PFSK-1 (cell line): ENCODE measurements around the gene TMEM132E.

Experiments used
- POLR2AphosphoS5 ChIP-seq: IDR thresholded peaks from 2 replicates; pipeline ENCODE4 v1.6.1; 2012; ENCODE audit warnings: low read depth, mild to moderate bottlenecking, control low read depth, low read length, moderate library complexity
- TAF1 ChIP-seq: IDR thresholded peaks from 2 replicates; pipeline ENCODE4 v1.6.1; 2012; ENCODE audit warnings: low read length, control low read depth, borderline replicate concordance; ENCODE audit not compliant: insufficient read depth
- TF ChIP-seq, protein P1 (sequence below), 2 experiments: IDR thresholded peaks; 2 replicates each; pipeline versions ENCODE4 v1.6.1 to v1.8.0; 2011 to 2012; ENCODE audit warnings: low read depth in 2 of 2, low read length in 2 of 2, control low read depth in 1 of 2, inconsistent platforms in 1 of 2, mild to moderate bottlenecking in 1 of 2, moderate library complexity in 1 of 2; ENCODE audit not compliant: insufficient read depth in 1 of 2

DNA sequence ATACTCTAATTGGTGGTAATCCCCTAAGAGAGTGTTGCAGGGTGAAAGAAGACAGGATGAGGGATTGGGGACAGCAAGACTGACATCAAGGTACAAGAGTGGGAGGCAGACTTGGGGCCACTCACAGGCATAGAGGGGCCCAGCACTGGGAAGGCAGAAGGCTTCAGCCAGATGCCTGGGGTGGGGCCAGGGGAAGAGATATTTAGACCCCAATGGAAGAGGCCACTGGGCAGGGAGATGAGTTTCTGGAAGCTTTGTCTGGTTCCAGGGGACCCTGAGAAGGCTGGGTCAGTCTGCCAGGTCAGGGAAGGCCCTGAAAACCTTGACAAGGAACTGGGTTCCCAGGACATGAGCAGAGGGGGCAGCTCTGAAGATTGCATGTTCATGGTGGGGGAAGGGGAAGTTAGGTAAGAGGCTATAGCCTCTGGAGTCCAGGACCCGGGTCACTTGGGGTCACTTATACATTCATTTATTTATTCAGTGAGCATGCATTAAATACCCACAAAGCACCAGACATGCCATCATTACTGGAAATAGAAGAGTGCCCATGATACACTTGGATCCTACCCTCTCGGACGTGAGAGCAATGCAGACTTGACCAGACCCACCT is 92.9 kb downstream of the TMEM132E start:
- TF ChIP-seq POLR2AphosphoS5, result no peak
- no peak for TF ChIP-seq TAF1
- TF ChIP-seq, protein P1, sequence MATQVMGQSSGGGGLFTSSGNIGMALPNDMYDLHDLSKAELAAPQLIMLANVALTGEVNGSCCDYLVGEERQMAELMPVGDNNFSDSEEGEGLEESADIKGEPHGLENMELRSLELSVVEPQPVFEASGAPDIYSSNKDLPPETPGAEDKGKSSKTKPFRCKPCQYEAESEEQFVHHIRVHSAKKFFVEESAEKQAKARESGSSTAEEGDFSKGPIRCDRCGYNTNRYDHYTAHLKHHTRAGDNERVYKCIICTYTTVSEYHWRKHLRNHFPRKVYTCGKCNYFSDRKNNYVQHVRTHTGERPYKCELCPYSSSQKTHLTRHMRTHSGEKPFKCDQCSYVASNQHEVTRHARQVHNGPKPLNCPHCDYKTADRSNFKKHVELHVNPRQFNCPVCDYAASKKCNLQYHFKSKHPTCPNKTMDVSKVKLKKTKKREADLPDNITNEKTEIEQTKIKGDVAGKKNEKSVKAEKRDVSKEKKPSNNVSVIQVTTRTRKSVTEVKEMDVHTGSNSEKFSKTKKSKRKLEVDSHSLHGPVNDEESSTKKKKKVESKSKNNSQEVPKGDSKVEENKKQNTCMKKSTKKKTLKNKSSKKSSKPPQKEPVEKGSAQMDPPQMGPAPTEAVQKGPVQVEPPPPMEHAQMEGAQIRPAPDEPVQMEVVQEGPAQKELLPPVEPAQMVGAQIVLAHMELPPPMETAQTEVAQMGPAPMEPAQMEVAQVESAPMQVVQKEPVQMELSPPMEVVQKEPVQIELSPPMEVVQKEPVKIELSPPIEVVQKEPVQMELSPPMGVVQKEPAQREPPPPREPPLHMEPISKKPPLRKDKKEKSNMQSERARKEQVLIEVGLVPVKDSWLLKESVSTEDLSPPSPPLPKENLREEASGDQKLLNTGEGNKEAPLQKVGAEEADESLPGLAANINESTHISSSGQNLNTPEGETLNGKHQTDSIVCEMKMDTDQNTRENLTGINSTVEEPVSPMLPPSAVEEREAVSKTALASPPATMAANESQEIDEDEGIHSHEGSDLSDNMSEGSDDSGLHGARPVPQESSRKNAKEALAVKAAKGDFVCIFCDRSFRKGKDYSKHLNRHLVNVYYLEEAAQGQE (IDR thresholded peaks at IDR 0.05; ENCODE audit: insufficient read depth in 1 of 2, low read depth in 2 of 2, low read length in 2 of 2), result no peak
